DMS 273 treated with DMSO at 0.1 percent for 48 hours (cell line): ENCODE measurements around the gene C10orf71.
A peak's percentile ranks its signal among the peaks of the same experiment; 100 is the strongest.

ENCODE experiments used
- DNase-seq: peaks from one replicate; lab custom pipeline; 2025; lab: John Stamatoyannopoulos, UW

The C10orf71 gene

GRCh38 chr10:49298983-49299815 is at the start of gene C10orf71:
Gene C10orf71, plus strand, starts transcription at chr10:49299170. Its CDS starts 23,376 bp downstream, at chr10:49322546.
- peak; percentile 51 for DNase-seq

DNA sequence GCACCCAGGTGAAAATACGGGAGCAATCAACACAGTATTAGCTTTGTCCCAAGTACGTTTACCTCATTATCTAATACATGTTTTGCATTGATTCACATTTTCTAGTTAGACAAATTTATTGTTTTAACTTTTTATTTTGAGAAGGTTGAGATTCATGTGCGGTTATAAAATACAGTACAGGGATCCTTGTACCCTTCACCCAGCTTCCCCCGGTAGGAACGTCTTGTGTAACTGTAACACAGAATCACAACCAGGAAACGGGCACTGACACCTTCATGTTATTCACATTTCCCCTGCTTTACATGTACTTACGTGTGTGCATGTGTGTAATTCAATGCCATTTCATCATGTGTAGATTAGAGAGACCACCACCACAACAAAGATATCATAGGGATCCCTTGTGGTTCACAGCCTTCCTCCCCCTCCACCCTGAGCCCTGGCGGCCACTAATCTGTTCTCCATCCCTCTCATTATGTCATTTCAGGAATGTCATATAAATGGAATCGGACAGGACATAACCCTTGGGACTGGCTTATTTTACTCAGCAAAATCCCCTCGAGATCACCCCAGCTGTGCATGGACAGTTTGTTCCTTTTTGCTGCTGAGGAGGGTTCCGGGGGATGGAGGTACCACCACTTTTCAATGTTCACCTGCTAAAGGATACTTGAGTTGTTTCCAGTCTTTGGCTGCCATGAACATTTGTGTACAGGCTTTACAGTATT is 46.5 kb upstream of the C10orf71 start:
- DNase-seq: no peak

GRCh38 chr10:49253340-49253906 is 45.5 kb upstream of the C10orf71 start:
- DNase-seq: no peak

- DNase-seq: no peak
Observed at GRCh38 chr10:49254150-49254549, 44.8 kb upstream of the C10orf71 start.

DNA sequence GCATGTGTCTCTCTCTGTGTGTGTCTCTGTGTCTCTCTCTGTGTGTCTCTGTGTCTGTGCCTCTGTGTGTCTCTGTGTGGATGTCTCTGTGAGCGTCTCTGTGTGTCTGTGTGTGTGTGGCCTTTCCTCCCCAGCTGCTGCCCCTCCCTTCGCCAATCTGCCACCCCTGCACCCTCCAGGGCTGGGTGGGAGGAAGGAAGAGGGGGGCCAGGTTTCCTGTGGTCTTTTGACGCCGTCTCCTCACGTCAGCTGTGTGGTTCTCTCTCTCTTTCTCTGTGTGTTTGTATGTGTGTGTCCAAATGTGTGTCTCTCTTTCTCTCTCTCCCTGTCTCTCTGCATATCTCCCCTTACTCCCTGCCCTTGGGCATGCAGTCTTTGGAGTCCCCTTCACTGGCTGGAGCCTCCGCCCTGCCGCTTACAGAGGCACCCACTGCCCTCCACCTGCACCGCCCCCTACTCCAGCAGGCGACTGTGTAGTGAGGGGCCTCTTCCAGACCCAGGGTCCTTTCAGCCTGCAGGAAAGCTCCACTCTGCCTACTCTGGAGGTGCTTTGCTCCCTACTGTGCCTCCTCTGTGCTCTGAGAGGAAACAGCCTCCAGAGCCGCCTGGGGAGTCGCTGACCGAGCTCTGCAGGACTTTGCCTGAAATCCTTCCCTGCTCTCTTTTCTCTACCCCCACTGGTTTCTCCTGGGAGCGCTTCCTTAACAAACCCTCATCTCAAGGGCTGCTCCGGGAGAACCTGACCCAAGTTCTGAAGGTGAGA is 44.2 kb upstream of the C10orf71 start:
- no peak for DNase-seq

DNA sequence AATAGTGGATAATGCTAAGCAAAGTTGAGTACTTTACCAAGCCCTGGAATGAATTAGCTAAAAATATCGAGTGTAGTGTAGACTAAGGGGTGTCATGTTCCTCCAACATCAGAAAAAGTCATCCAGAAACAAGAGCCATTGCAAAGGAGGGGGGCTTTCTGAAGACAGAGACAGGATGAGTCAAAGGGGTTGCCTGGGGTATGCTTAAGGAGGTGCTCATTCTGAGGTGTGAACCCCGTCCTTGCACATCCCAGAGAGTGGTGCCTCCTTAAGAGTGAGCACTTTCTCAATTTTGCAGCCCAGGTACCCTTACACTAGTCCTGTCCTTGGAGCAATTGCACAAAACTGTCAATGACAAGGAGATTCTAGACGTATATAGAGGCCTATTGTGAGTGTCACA is 43.1 kb upstream of the C10orf71 start:
- DNase-seq: no peak

- DNase-seq: no peak
Observed at GRCh38 chr10:49257154-49257553, 41.8 kb upstream of the C10orf71 start.

DNA sequence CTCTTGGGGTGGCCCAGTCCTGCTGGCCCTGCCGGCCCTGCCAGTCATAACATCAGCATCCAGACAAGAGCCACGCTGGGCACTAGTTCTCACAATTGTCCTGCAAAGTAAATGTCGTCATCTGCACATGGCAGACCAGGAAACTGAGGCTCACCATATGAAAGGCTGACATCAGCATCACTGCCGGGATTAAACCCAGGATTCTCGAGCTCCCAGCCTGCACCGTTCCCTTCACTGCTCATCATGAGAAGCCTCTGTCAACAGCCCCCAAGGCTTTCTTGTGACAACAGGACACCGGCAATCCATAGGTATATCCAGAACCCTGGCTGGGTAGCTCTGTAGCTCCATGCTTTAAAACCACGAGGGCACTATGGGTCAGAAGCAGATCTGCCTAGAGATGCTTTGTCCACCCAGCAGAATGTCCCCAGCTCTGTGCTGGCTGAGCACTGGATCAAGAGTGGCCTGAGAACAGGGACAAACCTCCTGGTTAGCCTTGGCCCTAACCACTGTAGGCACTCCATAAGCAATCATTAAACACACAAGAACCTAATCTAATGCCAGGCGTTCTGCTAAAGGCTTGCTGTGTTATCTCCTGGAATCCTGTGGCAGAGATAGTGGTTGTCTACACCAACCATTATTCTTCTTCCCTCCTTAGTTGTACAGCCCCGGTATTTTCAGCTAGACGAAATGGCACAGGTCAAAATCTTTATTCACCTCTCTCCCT is 41.2 kb upstream of the C10orf71 start:
- no peak for DNase-seq

DNA sequence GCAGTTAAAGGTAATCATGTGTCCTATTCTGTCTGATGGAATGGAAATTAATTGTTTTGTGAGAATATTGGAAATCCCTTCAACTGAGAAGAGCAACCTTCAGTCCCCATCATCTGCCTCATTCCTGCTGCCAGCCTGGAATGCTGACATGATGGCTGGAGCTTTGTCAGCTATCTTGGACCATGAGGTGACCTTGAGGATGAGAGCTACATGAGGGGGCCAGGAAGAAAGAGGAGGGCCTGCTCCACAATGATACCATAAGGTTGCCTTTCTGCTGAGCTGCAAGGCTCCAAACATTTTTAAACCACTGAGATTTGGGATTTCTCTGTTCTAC is 40.7 kb upstream of the C10orf71 start:
- no peak for DNase-seq

GRCh38 chr10:49260644-49261296 is 38.2 kb upstream of the C10orf71 start:
- DNase-seq: no peak

DNA sequence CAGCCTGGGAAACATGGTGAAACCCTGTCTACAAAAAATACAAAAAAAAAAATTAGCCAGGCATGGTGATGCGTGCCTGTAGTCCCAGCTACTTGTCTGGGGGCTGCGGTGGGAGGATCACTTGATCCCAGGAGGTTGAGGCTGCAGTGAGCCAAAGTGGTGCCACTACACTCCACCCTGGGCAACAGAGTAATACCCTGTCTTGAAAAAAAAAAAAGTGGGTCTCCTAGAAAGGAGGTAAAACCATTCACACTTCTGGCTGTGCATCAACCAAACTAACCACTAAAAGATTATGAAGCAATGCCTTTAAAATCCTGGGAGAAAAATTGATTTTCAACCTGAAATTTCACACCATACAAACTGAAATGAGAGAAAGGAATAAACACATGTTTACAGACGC is 35.4 kb upstream of the C10orf71 start:
- no peak for DNase-seq

GRCh38 chr10:49264177-49264677 is 34.7 kb upstream of the C10orf71 start:
- no peak for DNase-seq

- DNase-seq: no peak
Observed at GRCh38 chr10:49265885-49266284, 33.1 kb upstream of the C10orf71 start.

- no peak for DNase-seq
Observed at GRCh38 chr10:49268185-49268584, 30.8 kb upstream of the C10orf71 start.

DNA sequence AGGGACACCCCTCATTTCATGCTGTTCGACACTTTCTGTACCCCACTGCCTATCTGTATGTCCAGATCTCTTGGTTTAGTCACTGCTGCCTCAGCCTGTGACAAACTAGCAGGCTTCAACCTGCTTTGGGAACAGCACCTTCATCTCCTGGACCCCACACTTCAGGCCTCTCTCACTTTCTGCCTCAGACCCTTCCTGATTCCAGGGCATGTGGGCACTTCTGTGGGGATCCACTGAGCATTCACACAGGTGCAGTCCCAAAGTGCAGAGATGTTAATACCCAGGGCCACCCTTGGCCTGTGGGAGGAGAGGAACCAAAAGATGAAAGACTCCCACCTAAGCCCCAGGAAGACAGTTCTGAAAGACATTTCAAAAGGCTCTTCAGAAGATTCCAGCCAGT is 29.4 kb upstream of the C10orf71 start:
- DNase-seq: no peak

DNA sequence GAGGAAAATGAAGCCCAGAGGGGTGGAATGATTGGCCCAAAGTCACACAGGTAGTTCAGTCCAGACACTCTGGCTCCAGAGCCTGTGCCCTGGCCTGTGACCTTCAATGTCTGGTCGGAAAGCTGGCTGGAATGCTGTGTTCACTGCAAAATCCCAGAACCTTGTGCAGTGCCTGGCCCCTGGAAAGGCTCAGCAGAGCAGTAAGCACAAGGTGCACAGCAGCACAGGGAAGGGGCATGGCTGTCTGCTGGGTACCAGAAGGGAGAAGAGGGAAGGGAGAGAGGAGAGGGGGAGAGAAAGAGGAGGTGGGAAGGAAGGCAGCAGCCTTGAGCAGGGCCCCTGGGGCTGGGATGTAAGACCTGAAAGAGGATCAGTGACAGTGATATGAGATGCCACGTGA is 28.4 kb upstream of the C10orf71 start:
- no peak for DNase-seq

GRCh38 chr10:49271346-49271745 is 27.6 kb upstream of the C10orf71 start:
- no peak for DNase-seq

DNA sequence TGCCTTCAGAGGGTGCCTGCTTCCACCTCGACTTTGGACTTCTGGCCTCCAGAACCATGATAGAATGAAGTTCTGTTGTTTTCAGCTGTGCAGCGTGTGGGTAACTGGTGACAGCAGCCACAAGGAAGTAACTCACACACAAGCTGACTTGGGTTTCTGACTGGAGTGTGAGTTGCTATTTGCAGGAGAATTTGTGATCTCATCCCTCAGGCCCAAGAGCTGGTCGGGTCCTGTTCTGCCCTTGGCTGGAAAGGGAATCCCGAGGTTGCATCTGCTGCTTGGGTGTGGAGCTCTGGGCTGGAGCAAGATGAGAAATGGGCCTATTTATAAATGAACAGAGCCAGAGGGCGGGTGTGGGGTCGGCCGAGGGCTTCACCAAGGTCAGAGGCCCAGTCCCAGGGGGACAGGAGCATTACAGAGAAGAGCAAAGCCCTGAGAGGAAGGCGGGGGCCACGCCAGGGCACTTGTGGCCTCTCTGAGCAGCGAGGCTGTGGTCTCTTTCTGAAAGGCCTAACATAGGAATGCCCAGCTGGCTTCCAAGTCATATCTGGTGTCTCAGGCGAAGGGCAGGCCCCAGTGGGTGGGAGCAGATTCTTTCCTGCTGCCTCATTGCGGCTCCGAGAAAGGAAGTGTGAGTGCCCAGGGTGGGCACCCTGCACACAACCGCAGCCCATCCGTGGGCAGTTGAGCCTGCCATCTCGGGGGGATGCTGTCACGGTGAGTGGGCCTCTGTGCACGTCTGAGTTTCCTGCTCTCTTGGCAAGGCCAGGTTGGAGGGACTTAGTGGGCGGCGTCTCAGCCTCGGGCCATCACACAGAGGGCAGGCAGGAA is 26.5 kb upstream of the C10orf71 start:
- DNase-seq: no peak

DNA sequence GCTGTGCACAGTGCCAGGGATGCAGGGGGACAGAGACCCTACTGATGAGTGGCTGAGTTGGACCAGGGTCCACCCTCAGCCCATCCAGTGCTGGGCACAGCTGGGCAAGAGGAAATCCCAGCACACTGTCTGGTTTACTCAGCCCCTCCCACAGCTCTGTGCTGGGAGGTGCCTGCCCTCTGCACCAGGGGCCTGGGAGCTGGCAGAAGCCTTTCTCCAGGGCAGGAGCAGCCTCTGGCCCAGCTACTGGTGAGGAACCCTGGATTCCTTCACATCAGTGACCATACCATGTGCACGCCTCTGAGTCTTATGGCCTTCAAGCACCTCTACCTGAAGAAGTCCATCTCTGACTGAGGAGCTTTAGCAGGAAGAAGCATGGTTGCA is 25.9 kb upstream of the C10orf71 start:
- DNase-seq: no peak

DNA sequence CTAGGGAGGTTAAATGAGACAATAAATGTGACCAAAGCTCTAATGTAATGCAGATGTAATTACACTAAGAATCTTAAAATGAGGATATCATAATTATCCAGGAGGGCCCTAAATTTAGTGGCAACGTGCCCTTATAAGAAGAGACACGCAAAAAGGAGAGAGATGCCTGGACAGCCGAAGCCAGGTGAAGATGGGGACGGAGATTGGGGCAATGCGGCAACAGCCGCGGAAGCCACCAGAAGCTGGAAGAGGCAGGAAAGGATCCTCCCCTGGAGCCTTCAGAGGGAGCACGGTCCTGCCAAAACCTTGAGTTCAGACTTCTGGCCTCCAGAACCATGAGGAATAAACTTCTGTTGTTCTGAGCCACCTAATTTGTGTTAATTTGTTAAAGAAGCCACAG is 25.3 kb upstream of the C10orf71 start:
- no peak for DNase-seq
